ENCODE measurements around the gene CCDC148. TPM values are rescaled to one million over a fixed set of nuclear protein-coding genes. Genes with fewer than 3 reads are reported as not detected.
"Not testable (repeated sequence)": the region's sequence is repeated elsewhere in the genome, so short reads cannot be mapped to it uniquely, and the experiment has no call there.

CCDC148 gene
- polyA plus RNA-seq, 3 donors: 0.09 to 0.12 TPM; not detected in 1

DNA sequence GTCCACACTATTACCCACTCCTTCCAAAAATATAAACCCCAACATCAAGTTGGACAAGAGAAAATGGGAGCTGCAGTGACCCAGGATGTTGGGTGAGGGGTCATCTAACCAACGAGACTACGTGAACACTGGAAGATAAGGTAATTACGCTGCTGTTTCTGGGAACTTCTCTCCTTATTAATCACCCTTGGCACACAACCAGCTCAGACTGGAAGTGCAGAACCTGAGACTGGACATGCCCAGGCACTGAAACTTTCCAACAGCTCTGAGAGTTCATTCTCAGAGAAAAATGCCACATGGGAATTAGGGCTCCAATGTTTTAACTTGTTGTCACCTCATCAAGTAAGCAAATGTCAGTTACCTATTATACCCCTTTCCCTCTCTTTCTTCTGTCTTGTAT lies 135.3 kb downstream of the CCDC148 start:
- 40 to 73% (median 56%) methylated on average over 3 of the region's 3 CpGs for WGBS, 3 donors
- H3K27ac ChIP-seq (ENCODE audit: low read depth, low read length): no peak overlapping the region

DNA sequence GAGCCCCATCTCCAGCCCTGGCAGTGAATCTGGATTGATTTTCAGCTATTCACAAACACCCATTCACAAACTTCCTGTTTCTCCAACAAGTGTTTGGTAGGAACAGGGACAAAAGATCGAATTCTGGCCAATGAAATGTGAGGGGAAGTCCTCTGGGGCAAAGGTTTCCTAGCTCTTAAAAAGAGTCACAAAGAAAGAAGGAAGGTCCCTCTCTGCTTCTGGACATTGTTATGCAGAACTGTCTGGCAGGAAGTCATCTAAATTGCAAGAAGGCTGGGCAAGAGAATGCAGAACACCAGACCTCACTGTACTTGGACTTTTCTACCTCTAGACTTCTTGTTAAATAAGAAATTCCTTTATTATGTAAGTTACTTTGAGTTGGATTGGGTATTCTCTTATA lies 137.3 kb downstream of the CCDC148 start:
- WGBS, 3 donors: 43 to 67% (median 53%) methylated on average over 1 of the region's 1 CpG
- H3K27ac ChIP-seq (ENCODE audit: low read depth, low read length): no peak overlapping the region

GRCh38 chr2:158317642-158318041 lies 138.9 kb downstream of the CCDC148 start:
- 94 to 97% (median 94%) methylated on average over 2 of the region's 2 CpGs for WGBS, 3 donors
- H3K27ac ChIP-seq (ENCODE audit: low read depth, low read length): no peak overlapping the region

- 41 to 73% (median 62%) methylated on average over 1 of the region's 1 CpG for WGBS, 3 donors
Observed at GRCh38 chr2:158315803-158316414, 140.6 kb downstream of the CCDC148 start.

GRCh38 chr2:158315000-158315399 lies 141.6 kb downstream of the CCDC148 start:
- WGBS, 3 donors: 26 to 47% (median 38%) methylated on average over 1 of the region's 1 CpG
- no peak overlapping the region for H3K27ac ChIP-seq (ENCODE audit: low read depth, low read length)

More at GRCh38 chr2:158315803-158316414, 140.6 kb downstream of the CCDC148 start:
- H3K27ac ChIP-seq (ENCODE audit: low read depth, low read length): no peak overlapping the region

DNA sequence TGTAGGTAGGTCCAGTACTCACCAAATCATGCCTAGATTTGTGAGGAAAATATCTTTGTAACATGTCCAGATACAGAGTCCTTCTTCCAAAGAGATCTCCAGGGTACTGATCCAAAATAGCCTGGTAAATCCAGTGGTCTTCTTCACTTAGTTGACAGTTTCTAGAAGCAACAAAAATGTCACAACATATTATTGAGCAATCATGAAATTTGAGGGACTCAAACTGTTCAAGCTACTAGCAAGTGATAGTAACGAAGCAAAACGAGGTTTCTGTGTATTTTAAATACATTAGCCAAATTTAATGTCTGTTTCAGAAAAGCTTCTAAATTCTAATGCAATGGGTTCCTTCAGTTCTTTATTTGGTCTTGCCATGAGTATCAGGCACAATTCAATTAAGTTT lies 142.8 kb downstream of the CCDC148 start:
- WGBS, 3 donors: 57 to 82% (median 72%) methylated on average over 2 of the region's 2 CpGs

GRCh38 chr2:158312981-158313380 lies 143.6 kb downstream of the CCDC148 start:
- WGBS, 3 donors: 60 to 88% (median 64%) methylated on average over 1 of the region's 1 CpG
- no peak overlapping the region for H3K27ac ChIP-seq (ENCODE audit: low read depth, low read length)

More for the DNA sequence above, 142.8 kb downstream of the CCDC148 start:
- H3K27ac ChIP-seq (ENCODE audit: low read depth, low read length): no peak overlapping the region

DNA sequence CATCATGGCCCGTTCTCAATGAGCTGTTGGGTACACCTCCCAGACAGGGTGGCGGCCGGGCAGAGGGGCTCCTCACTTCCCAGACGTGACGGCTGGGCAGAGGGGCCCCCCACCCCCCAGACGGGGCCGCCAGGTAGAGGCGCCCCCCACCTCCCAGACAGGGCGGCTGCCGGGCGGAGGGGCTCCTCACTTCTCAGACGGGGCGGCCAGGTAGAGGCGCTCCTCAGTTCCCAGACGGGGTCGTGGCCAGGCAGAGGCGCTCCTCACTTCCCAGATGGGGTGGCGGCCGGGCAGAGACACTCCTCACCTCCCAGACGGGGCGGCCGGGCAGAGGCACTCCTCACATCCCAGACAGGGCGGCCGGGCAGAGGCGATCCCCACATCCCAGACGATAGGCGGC lies 146.1 kb downstream of the CCDC148 start:
- WGBS, 3 donors: 94 to 99% (median 98%) methylated on average over 16 to 27 of the region's 27 CpGs
- H3K27ac ChIP-seq (ENCODE audit: low read depth, low read length): not testable (repeated sequence)

DNA sequence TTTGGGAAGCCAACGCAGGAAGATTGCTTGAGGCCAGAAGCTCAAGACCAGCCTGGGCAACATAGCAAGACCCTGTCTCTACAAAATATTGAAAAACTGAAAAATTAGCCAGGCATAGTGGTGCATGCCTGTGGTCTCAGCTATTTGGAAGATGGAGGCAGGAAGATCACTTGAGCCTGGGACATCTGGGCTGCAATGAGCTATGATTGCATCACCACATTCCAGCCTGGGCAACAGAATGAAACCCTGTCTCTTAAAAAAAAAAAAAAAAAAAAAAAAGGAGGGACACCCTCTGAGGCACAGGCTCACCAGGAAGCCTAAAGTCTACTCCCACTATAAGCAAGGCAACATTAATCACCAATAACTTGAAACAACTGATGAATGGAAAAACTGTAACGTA lies 151.1 kb downstream of the CCDC148 start:
- no peak overlapping the region for H3K27ac ChIP-seq (ENCODE audit: low read depth, low read length)
- WGBS, 3 donors: 78 to 91% (median 83%) methylated on average over 2 of the region's 2 CpGs

- H3K27ac ChIP-seq (ENCODE audit: low read depth, low read length): no peak overlapping the region
Observed at GRCh38 chr2:158300394-158300793, 156.2 kb downstream of the CCDC148 start.

GRCh38 chr2:158297606-158298005 lies 158.9 kb downstream of the CCDC148 start:
- no peak overlapping the region for H3K27ac ChIP-seq (ENCODE audit: low read depth, low read length)
- WGBS, 3 donors: 46 to 86% (median 52%) methylated on average over 1 of the region's 1 CpG

More at GRCh38 chr2:158300394-158300793, 156.2 kb downstream of the CCDC148 start:
- WGBS, 3 donors: 82 to 85% (median 83%) methylated on average over 2 of the region's 2 CpGs

DNA sequence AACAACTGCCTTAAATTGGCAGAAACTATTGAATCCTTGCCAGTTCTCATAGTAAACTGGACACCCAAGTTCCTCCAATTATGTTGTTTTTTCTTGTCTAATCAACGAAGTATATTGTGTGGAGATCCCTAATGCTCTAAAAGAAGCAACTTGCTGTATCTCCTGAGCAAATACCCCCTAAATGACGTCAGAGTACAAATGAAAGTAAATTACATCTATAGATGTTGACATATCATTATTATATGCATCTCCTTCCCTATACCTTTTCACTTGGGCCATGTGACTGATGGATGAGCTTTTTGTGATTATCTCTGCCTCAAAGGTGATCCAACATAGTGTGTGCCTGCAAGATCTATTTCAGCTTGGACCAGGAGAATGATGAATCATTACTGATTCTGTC lies 159.4 kb downstream of the CCDC148 start:
- H3K27ac ChIP-seq (ENCODE audit: low read depth, low read length): no peak overlapping the region
- 53 to 68% (median 54%) methylated on average over 2 of the region's 2 CpGs for WGBS, 3 donors

- no peak overlapping the region for H3K27ac ChIP-seq (ENCODE audit: low read depth, low read length)
- WGBS, 3 donors: 92 to 96% (median 95%) methylated on average over 1 to 3 of the region's 3 CpGs
Observed at GRCh38 chr2:158293722-158294121, 162.8 kb downstream of the CCDC148 start.

DNA sequence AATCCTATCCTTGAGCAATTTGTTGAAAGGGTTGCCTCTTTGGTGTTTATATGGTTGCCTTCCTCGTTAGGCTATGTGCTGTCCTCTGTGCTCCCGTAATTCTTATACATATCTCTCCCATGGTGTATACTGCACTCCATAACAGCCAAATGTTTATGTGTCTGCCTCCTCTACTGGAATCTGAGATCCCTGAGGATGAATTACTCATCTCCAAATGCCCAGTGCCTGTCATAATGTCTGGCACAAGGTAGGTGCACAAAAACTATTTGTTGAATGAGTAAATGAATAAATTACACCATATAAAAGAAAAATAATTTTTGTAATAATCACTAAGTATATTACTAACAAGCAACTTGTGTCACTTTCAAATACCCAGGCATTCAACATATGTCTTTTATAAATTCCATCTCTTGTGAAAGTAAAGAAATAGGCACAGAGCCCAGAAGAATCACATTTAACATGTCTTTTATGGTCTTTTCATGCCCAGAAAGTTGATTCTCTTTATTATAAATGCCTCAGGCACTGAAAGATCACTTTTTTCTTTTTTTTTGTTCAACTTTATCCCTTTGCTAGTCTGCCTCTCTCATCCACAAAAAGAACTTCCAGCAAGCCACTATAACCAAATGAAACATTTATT lies 164.9 kb downstream of the CCDC148 start:
- H3K27ac ChIP-seq (ENCODE audit: low read depth, low read length): no peak overlapping the region
- WGBS, 3 donors: 70 to 76% (median 72%) methylated on average over 2 of the region's 2 CpGs

GRCh38 chr2:158290225-158290624 lies 166.3 kb downstream of the CCDC148 start:
- no peak overlapping the region for H3K27ac ChIP-seq (ENCODE audit: low read depth, low read length)
- 88 to 92% (median 90%) methylated on average over 5 of the region's 5 CpGs for WGBS, 3 donors

DNA sequence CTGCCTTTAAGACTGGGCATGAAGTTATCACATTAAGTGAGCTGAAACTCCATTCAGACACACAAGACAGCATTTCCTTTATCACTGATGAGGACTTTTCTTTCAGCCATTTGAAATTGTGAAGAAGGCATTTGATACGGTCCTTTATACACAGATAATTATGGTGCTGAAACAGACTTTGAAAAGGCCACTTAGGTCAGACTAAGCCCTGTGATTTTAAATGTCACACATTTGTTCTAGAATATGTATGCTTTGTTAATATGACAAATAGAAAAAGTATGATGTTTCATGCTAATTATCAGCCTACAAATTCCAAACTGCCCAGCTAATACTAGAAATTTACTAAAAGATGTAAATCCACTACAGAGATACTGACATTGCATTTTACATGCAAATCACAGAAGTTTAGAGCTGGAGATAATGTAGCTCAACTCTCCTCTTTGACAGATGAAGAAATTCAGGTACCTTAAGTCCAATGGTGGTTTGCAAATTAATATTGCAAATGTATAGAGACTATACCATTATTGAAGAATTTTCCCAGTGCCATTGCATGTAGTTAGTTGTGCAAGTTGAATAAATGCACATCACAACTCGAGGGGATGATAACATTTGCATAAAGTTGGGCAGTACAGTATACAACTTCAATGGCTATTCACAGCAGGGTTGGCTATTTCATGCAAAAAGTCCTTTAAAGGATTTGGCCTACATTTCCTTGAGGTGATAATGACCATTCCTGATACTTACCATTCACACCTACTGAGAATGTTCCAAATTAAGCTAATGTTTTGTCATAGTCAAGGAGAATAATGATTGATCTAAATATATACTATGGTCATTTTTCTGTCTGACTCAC lies 179.7 kb downstream of the CCDC148 start:
- H3K27ac ChIP-seq (ENCODE audit: low read depth, low read length): no peak overlapping the region
- WGBS, 3 donors: 83 to 86% (median 83%) methylated on average over 2 of the region's 2 CpGs

DNA sequence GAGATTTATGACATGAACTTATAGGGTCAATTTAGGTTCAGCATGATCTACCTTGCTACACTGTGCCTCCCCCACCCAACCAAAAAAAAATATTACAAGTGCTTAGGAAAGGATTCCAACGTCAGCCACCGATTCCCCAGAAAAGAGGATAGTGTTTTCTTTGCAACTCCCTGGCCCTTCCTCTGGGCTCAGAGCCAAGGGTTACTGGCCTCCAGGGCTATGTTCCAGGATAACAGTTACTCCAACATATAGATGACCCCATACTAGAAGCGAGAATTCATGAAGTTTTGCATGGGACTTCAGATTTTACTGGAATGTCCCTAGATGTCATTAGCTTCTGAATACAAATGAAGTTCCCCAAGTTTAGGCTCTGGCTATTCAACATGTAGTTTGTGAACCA lies 182.8 kb downstream of the CCDC148 start:
- no peak overlapping the region for H3K27ac ChIP-seq (ENCODE audit: low read depth, low read length)
- WGBS, 3 donors: 37 to 58% (median 54%) methylated on average over 3 of the region's 3 CpGs

DNA sequence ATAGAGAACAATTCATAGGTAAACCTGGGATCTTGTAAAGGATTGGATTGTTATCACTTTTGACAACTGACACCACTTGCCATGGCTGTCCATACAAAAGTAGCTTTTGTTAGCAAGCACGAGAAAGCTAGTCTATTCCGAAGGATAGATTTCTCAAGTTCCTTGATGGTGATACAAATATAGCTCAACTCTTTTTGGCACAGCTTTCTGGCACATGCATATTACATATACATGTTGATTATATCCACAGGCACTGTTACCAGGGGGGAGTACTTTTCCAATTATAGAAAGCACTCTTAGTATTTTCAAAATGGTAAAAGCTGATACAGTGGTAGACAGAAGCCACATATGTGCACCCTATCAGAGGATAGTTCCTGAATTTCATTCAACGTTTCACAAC lies 186.0 kb downstream of the CCDC148 start:
- no peak overlapping the region for H3K27ac ChIP-seq (ENCODE audit: low read depth, low read length)
- 78 to 85% (median 83%) methylated on average over 3 of the region's 3 CpGs for WGBS, 3 donors

DNA sequence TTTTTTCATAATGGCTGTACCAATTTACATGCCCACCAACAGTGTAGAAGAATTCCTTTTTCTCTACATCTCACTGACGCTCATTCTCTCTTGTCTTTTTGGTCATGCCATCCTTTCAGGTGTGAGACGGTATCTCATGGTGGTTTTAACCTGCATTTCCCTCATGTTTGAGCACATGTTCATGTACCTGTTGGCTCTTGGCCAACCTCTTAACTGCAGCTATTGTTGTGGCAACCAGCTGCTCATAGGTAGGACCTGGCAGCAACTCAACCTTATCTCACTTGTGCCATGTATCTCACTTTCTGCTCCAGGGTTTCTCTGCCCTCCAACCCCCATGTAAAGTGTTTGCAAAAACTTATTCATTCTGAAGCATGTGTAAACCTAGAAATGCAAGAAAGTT lies 187.4 kb downstream of the CCDC148 start:
- H3K27ac ChIP-seq (ENCODE audit: low read depth, low read length): no peak overlapping the region
- 70 to 98% (median 90%) methylated on average over 2 of the region's 2 CpGs for WGBS, 3 donors
